Measurements from ENCODE around the gene CDC42EP5. TPM values are rescaled to one million over a fixed set of nuclear protein-coding genes. Genes with fewer than 3 reads are reported as not detected.
A peak's percentile ranks its signal among the peaks of the same experiment; 100 is the strongest.

Gene CDC42EP5
- total RNA-seq, 1 donor from 2014 or later: 6.7 TPM

DNA sequence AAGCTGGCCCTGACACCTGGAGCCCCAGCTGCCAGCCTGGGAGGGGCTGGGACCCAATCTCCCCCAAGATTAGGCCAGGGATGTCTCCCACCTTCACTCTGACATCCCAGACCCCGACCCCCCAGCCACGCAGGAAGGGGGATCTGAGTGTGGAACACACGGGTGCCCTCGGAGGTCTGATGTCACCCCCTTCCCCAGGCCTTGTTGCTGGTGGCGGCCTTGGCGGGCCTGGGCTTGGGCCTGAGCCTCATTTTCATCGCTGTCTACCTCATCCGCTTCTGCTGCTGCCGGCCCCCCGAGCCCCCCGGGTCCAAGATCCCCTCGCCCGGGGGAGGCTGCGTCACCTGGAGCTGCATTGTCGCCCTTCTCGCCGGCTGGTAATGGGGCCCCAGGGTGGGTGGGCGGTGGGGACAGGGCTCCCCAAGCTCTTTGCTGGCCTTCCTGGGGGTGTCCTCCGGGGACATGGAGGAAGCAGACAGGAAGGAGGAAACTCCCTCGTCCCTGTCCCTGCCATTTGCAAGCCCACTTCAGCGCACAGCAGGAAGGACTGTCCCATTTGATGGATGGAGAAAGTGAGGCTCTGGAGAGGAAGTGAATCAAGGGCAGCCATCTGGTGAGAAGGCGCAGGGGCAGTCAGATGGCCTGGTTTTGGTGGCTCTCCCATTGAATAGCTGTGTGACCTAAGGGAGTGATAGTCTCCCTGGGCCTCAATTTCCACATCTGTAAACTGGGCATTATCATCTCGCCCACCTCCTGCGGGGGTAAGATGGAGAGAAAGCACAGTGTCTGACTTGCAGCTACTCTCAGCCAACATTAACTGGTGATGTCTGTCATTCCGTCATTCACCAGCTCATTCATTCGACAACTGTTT lies 53.9 kb downstream of the CDC42EP5 start:
- DNase-seq (ENCODE audit: low read depth, low spot score): no peak
- Mint-ChIP-seq H3K4me1 (peaks cover 50% of the 10 kb centered on the region), H3K36me3 (ENCODE audit: low read depth) (peaks cover 27% of the 10 kb centered on the region), H3K27me3 (ENCODE audit: low read depth) (no peaks in the 10 kb centered on the region), H3K27ac (ENCODE audit: unreplicated experiment) (peak overlapping the region; percentile 95), H3K4me3 (peak overlapping the region; percentile 83), H3K9me3 (peaks cover 2% of the 10 kb centered on the region)
- TF ChIP-seq, protein P1, sequence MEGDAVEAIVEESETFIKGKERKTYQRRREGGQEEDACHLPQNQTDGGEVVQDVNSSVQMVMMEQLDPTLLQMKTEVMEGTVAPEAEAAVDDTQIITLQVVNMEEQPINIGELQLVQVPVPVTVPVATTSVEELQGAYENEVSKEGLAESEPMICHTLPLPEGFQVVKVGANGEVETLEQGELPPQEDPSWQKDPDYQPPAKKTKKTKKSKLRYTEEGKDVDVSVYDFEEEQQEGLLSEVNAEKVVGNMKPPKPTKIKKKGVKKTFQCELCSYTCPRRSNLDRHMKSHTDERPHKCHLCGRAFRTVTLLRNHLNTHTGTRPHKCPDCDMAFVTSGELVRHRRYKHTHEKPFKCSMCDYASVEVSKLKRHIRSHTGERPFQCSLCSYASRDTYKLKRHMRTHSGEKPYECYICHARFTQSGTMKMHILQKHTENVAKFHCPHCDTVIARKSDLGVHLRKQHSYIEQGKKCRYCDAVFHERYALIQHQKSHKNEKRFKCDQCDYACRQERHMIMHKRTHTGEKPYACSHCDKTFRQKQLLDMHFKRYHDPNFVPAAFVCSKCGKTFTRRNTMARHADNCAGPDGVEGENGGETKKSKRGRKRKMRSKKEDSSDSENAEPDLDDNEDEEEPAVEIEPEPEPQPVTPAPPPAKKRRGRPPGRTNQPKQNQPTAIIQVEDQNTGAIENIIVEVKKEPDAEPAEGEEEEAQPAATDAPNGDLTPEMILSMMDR (conservative IDR thresholded peaks at IDR 0.05): no peak

DNA sequence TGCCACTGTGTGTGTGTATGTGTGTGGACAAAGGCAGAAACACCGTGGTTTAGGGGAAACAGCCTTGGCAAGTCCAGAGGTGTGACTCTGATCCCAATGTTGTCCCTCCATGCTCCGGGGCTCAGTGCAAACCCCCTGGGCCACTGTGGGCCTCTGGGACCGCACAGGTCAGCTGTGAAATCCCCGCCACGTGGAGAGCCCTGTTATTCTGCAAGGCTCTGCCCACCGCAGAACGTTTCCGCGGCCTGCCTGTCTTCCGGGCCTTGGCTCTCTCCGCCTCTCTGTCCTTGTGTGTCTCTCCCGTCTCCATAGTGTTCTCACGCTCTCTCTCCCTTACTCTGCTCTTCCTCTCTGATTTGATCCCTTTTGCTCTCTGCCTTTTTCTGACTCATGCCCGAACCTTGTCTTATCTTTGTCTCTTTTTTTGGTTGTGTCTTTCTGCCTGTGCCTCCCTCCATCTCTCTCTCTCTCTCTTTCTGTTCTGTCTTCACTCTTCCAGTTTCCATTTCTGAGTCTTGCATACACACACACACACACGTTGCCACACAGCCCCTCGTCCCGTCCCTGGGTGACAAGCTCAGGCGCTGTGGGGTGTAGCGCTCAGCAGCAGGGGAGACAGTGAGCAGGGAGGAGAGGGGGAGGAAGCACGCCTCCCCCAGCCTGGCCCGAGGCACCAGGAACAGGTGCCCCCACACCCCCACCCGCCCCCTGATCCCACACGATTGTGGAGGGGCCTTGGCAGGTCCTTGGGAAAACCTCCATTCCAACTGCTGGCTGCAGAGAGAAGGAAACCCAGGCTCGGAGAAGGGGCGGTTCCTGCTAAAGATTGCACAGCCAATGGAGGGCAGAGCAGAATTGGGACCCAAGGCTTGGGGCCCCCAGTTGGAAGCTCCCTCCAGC lies 54.8 kb downstream of the CDC42EP5 start:
- peaks cover 53% of the 10 kb centered on the region for H3K4me1 Mint-ChIP-seq
- no peaks in the 10 kb centered on the region for H3K27me3 Mint-ChIP-seq (ENCODE audit: low read depth)
- peaks cover 22% of the 10 kb centered on the region for H3K36me3 Mint-ChIP-seq (ENCODE audit: low read depth)
- no peak for DNase-seq (ENCODE audit: low read depth, low spot score)
- H3K9me3 Mint-ChIP-seq: peaks cover 7% of the 10 kb centered on the region
- peak overlapping the region; percentile 87 for H3K4me3 Mint-ChIP-seq
- peak overlapping the region; percentile 95 for H3K27ac Mint-ChIP-seq (ENCODE audit: unreplicated experiment)
- TF ChIP-seq, protein P1 (conservative IDR thresholded peaks at IDR 0.05): no peak

DNA sequence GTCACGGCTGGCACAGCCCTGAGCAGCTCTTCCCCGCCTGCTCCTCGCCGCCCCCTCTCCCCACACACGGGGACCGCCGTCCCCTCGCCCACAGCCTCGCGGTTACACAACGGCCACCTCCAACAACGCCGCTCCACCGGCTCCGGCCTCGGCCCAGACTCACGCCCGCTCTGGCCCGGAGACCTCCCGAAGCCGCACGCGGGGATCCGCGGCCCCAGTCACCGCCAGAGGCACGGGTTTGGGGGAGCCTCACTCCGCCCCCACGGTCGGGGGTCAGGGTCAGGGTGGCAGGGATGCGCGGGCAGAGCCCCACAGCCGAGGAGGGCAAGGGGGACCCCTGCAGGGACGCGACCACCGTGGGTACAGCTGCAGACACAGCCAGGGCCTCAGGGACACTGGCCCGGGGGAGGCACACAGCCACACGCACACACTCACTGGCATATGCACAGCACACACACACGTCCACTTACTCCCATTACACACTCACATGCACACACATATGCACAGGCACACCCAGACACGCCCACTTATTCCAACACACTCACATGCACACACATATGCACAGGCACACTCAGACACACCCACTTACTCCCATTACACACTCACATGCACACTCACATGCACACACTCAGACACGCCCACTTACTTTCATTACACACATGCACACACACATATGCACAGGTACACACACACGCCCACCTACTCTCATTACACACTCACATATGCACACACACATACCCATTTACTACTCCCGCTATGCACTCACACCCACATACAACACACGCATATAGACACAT lies 56.2 kb downstream of the CDC42EP5 start:
- Mint-ChIP-seq H3K4me3 (peak overlapping the region; percentile 94), H3K4me1 (peaks cover 49% of the 10 kb centered on the region), H3K27me3 (ENCODE audit: low read depth) (no peaks in the 10 kb centered on the region)

DNA sequence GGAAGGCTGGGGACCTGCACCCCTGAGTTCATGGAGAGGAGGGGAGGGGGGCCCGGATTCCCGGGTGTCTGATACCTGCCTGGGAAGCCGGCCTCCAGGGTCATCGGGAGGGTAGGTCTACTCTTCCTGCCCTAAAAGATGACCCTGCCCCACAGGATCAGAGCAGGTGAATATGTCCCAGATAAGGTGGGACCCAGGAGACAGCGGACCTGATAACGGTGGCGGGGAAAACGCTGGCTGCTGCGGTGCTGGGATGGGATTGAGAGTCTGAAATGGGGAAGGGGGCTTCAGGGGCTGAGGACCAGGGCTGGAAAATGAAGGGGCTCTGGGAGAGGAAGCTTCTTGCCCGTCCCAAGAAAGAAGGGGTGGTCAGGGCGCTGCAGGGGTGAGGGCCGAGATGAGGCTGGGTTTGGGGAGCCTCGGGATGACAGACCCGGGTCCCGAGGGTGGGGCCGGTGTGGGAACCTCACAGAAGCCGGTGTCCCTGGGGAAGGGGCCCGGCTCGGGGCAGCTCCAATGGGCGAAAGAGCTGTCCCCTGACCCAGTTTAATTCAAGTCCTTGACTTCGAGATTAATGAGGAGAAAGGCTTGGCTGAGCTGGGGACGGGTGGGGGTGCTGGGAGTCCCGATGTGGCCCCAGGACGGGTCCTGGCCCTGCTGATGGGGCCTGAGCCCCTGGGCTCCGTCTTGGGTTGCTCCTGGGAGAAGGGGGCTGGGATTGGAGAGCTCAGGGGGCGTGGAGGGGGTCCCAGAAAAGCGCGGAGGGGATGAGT lies 57.0 kb downstream of the CDC42EP5 start:
- Mint-ChIP-seq H3K27me3 (ENCODE audit: low read depth) (no peaks in the 10 kb centered on the region), H3K9me3 (peaks cover 12% of the 10 kb centered on the region), H3K27ac (ENCODE audit: unreplicated experiment) (peak overlapping the region; percentile 74), H3K36me3 (ENCODE audit: low read depth) (peaks cover 15% of the 10 kb centered on the region), H3K4me3 (peak overlapping the region; percentile 94), H3K4me1 (peaks cover 43% of the 10 kb centered on the region)
- DNase-seq (ENCODE audit: low read depth, low spot score): no peak
- TF ChIP-seq, protein P1 (conservative IDR thresholded peaks at IDR 0.05): no peak

More for the DNA sequence above, 56.2 kb downstream of the CDC42EP5 start:
- Mint-ChIP-seq H3K9me3 (peaks cover 12% of the 10 kb centered on the region), H3K27ac (ENCODE audit: unreplicated experiment) (peak overlapping the region; percentile 13), H3K36me3 (ENCODE audit: low read depth) (peaks cover 22% of the 10 kb centered on the region)
- no peak for DNase-seq (ENCODE audit: low read depth, low spot score)
- TF ChIP-seq, protein P1 (conservative IDR thresholded peaks at IDR 0.05): no peak
